HG03565 (cell line): ENCODE data around the gene INTS1.

ENCODE experiments used
- ATAC-seq: cut with Tn5 transposase; IDR thresholded peaks from one replicate; pipeline ENCODE4 v1.9.1; 2021; ENCODE audit warnings: mild to moderate bottlenecking, moderate library complexity; ENCODE audit not compliant: unreplicated experiment

The INTS1 gene

DNA sequence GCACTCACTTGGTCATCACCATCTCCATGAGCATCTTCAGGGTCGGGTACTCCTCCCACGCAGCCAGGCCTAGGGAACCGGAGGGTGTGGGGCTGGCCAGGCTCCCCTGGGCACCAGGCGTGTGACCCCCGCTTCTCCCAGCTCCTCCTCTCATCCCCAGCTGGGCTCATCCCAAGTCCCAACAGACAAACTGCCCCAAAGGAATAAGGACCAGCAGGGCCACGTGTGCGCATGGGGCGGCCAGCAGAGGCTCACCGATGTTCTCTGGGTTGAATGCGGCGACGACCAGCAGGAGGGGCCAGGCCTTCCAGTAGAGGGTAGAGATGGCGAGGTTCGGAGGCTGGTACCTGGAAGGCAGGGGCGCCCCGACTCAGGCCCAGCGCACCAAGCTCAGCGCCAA, 14.9 kb downstream of the INTS1 start:
- ATAC-seq: no peak

DNA sequence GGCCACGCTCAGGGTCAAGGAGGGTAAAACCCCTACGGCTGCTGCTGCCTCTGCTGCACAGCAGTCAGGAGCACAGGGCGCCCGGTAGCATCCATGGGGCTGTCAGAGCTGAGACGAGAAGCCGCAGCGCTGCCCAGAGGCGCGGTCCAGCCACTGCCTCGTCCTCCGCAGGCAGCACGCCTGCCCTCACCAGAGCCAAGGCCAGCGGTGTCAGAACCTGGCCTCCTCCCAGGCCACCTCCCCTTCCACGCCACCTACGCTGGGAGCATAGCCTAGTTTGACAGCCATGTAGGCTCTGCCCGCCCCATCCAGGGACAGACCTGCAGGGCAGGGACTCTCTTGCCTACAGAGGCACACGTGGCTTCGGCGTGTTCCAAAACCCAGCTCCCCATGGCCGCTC, 16.2 kb downstream of the INTS1 start:
- ATAC-seq: no peak

DNA sequence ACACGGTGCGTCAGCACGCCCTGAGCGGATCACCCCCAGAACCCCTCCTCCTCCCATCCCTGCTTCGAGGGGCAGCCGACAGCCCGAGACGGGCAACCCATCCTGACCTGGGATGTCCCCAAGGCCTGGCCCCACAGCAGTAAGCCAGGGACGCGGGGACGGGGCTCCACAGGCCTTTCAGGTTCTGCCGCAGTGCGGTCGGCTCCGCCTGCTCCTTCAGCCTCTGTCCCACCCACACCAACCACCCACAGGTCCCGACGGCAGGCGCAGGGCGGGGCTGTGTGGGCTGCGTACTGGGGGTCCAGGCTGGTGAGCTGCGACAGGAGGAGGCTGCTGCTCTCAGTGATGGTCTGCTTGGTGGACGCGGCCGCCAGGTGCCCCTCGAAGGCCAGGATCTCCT, 16.7 kb downstream of the INTS1 start:
- no peak for ATAC-seq

DNA sequence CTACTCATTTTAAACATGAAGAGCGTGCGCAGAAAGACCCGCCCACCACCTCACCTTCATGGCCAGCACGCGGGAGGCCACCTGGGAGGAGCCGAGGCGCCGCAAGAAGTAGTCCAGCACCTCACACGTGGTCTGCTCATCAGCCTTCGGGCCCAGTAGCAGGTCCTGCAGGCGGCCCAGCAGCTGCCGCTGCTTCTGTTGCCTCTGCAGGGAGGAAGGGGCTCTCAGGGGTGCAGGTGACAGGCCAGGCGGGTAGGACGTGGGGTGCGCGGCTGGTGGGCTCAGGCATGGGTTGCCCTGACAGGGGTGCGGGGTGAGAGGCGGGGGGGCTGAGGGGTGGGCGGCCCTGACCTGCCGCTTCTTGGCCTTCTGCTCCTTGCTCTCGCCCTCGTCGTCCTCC, 17.6 kb downstream of the INTS1 start:
- no peak for ATAC-seq

DNA sequence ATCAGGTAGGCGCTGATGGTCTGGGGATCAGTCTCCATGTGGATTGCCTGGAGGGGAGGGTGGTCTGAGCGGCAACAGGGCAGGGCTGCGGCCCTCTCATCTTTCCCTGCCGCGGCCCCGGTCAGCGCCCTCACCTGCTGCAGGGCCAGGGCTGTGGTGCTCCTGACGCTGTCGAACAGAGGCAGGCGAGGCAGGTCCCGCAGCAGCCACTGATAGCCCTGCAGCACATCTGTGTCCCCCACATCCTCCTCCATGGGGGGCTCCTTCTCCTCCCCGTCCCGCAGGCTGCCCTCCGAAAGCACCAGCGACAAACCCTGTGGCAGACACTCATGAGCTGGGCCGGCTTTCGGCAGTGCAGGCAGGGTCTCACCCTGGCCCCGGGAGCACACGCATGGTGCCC, 19.0 kb downstream of the INTS1 start:
- ATAC-seq: no peak

DNA sequence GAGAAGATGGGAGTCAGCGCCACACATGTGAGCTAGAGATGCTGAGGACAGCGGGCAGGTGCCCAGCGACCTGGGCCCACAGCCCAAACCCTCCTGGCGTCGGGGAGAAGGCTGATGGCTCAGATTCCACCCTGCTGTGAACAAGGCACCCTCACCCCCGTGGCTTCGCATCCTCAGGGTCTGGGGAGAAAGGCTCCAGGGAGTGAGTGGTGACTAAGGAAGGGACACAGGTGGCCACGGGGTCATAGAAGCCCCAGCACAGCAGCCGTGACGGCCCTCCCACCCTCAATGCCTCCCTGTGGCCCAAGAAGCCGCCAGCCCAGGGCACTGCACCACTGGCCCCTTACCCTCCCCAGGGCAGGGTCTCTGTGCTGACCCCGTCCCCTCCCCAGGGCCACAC, 19.6 kb downstream of the INTS1 start:
- ATAC-seq: no peak

DNA sequence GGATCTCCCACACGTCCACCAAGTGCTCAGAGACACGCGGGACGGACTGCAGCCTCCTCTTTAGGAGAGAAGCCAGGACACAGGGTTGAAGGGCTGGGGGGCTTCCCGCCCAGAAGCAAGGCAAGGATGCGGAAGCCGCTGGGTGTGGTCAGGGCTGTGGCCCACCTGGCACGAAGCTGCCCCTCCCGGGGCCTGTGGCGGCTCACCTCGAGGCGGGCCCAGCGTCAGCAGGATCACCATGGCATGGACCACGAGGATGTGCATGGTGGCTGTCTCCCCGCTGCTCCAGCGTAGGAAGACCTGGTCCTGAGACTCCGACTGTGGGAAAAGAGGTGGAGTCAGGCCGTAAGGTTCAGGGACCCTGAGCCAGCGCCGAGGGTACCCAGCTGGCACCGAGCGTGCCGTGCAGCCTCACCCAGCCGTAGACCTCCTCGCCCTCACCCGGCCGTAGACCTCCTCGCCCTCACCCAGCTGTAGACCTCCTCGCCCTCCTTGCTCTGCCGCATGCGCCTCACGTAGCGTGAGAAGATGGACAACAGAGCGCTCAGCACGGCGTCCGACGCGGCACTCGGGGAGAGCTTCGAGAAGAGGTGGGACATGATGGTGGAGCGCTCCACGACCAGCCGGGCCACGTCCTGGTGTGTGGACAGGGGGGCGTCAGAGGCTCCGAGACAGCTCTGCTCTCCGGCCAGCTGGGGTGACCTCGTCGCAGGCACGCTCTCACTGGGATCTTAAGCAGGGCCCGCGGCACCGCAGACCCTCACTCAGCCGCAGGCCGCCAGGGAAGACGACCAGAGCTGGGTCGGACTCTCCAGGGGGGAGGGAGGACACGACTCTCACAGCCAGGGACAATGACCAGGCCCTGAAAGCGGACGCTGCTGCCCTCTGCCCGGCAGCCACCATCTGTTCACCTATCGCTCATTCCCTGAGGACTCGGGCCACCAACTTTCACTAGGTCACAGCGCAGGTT, 20.4 kb downstream of the INTS1 start:
- no peak for ATAC-seq

DNA sequence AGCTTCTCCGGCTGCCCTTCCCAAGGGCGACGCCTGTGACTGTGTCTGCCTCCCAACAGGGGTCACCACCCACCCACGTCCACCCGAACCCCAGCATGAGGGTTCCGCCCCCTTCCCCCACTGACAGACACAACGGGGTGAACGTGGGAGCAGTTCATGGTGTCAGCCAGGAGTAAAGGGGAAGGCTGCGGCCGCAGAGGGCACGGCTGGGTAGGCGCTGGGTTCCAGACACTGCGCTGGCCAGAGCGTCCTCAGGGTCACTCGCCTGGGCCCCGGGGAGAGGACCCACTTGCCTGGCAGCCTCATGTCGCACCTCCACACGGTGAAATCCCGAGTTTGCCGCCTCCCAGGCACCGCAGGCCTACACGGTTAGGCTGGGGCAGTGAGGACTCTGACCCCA, 21.1 kb downstream of the INTS1 start:
- ATAC-seq: no peak

DNA sequence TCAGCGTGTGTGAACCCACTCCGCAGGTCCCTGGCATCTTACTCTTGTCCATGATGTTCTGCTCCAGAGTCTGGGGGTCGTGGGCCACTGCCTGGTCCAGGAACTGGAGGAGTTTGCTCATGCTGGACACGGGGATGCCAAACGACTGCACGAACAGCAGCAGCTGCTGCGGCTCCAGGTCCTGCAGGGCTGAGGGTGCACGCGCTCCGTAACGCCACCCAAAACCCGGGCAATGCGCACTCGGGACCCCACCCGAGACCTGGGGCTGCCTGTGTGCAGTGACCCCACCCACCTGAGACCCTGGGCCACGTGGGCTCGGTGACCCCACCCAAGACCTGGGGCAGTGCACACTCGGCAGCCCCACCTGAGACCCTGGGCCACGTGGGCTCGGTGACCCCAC, 22.9 kb downstream of the INTS1 start:
- no peak for ATAC-seq

DNA sequence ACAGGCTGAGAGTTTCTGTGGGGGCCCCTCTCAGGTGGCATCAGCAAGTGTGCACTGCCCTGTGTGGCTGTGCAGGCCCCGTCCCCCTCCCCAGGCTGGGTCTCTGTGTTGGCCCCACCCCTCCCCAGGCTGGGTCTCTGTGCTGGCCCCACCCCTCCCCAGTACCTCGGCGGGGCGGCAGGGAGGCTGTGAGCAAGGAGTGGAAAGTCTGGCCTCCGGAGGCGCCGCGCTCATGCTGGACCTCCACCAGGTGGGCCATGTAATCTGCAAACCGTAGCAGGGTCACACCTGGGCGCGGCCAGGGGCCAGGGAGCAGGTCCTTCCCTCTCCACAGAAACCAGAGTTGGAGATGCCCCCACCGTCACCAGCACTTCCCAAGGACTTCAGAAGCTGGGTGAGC, 23.5 kb downstream of the INTS1 start:
- no peak for ATAC-seq

DNA sequence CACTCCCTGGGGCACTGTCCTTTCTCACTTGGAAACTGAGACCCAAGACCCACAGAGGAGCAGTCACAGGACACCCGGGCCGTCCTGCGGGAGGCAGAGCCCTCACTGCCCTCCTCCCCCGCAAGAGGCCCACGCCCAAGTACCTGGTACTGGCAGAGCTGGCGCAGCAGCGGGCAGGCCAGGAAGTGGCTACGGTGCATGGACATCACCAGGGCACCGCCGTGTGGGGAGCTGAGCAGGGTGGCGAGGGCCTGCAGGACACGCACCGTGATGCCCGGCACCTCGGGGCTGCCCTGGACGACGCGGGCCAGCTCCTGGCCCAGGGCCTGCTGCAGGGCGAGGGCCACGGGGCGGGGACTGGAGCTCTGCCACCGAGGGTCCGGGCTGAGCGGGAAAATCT, 24.9 kb downstream of the INTS1 start:
- no peak for ATAC-seq

DNA sequence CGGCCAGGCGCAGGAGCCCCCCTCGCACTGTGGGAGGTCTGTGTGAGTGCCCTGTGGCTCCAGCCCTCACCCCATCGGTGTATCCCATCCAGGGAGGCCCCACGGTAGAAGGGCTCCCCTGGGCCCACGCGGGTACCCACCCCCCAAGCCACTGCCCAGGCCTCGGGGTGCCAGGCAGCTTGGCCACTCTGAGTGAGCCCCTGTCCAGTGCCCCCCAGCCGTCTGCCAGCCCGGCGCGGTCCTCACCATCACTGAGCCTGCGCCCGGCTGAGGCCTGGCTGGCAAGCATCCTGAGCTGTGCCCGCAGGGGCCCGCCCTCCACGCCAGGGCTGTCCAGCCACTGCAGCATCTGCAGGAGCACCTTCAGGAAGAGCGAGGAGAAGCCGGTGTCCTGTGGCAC, 25.7 kb downstream of the INTS1 start:
- no peak for ATAC-seq

DNA sequence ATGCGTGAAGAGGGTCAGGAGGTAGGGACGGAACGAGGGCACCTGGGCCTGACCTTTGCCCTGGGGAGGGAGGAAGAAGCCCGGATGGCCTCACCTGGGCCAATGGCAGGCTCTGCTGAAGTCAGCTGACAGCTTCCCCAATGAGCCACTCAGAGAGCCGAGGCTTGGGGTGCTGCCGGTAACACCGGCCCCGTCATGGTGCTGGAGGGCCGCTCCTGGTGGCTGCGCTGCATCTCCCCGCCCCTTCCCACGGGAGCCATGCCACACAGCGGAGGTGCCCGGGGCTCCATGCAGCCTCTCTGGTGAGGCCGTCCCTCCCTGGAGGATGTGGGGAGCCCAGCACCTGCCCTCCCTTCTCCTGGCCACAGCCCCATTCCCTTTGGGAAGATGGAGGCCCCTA, 27.3 kb downstream of the INTS1 start:
- no peak for ATAC-seq

DNA sequence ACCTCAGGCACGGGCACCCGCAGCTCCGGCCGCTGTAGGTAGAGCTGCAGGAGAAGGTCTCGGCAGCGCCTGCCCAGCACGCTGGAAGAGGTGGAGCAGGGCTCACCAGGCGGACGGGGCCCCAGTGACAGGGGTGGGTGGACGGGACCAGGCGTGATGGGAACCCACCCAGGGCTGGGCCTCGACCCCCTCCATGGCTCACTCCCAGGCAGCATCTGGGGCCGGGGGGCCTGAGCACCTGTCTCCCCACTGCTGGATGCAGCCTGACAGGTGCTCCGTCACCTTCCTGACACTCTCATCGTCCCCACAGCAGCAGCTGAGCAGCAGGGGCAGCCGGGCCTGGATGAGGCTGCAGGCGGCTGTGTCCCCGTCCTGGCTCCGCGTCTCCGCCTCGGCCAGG, 28.2 kb downstream of the INTS1 start:
- no peak for ATAC-seq

DNA sequence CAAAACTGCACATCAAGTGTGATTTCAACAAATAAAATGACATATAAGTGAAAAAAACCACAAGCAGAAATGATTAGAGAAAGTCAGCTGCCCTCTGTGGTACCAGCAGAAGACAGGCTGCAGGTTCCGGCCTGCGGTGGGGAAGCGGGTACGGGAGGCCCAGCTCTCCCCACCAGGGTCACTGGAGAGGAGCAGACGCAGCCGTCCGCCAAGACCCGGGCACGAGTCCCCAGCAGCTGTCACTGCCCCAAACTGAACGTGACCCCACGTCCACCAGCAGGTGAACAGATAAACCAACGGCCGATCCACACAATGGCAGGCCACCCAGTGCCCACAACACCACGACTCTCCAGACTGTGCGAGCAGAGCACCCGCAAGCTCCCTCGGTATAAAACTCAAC, 28.8 kb downstream of the INTS1 start:
- no peak for ATAC-seq

DNA sequence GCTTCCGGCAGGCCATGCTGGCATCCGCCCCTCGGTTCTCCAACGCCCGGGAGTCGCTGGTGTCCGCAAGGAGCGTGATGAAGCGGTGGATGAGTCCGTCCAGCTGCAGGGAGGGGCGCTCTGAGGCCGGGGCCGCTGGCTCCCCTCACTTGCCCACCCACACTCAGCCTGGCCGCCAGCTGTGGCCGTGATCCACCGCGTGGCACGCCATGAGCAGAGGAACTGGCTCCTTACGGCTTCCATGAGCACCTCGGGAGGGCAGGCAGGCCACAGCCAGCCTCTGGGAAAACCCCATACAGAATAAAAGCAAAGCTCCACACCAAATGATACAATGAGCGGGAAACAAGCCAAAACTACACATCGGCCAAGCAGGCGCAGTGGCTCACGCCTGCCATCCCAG, 29.5 kb downstream of the INTS1 start:
- ATAC-seq: no peak

DNA sequence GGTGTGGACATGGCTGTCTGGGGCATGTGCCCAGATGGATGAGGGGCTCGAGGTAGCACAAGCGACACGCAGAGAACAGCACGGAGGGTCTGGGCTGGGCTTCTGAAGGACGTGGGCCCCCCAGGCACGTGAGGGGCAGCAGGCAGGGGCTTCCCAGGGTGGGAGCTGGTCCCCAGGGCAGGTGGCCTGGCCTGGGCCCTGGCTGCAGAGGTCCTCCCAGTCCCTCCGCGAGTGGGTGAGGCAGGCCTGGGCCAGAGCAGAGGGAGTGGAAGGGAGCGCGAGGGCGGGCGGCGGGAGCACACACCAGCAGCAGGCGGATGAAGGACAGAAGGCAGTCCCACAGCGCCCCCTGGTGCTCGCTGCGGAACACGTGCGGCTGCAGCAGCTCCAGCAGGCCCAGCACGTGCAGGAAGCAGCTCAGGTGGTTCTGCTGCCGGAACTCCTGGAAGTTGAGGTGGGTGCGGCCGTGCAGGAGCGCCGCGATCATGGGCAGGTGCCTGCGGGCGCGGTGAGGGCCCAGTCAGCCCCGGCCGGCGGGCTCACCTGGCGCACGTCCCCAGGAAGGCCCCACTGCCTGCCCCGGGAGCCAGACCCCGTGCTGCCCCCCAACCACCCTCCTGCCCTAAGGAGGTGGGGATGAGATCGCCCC, 30.2 kb downstream of the INTS1 start:
- no peak for ATAC-seq

DNA sequence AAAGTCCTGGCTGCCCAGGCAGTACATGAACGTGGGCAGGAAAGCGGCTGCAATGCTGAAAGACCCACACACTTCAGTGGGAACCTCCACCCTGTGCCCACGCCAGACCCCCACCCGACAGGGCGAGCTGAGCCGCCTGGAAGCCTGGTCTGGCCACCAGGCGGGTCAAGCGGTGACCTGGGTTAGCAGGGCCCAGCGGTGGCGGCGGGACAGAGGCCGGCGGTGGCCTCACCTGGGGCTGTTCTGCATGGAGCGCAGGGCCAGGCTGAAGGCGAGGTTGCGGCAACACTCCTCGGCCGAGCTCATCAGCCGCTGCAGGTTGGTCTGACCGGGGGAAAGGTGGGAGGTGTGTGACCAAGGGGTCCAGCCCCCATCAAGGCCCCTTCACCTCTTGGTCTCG, 33.3 kb downstream of the INTS1 start:
- ATAC-seq: no peak

DNA sequence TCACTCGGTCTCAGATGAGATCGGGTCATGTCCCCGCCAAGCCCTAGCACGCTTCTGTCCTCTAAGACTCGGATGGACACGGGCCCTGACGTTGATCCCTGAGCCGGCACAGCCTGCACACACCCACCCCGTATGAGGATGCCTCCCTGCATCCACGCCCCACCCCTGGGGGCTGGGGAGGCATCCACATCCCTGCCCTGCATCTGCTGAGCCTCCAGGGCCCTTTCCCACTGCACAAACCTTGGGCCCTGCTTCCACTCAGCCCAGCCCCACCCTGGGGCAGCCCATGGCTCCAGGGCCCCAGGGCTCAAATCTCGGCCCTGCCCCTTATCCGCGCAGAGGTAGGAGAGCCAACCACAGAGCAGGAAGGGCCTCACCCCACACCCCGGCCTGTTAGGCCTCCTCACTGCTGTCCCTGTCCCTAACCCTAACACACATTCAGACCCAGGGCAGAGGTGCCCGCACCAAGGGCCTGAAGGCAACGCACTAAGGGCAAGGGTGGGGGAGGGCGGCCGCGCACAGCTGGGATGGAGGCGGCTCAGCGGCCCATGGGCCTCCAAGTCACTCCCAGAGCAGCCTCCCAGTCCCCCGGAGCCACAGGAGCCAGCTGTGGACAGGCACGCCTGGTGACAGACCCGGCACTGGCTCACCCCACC, 35.4 kb downstream of the INTS1 start:
- ATAC-seq: no peak

DNA sequence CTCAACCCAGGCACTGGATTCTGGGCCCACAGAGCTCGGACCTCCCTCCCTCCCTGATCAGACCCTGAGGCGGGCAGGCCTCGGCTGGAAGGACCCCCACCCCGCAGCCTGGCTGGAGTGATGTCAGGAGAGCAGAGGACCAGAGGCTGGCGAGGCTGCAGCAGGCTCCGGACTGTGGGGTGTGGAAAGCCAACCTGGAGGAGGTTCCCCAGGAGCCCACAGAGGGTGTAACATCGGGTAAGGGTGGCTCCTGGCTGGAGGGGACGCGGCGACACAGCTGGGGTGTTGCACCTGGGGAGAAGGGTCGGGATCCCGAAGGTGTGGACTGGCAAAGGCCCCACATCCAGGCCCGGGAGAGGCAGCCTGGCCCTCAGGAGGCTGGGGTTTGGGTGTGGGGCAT, 36.0 kb downstream of the INTS1 start:
- no peak for ATAC-seq

DNA sequence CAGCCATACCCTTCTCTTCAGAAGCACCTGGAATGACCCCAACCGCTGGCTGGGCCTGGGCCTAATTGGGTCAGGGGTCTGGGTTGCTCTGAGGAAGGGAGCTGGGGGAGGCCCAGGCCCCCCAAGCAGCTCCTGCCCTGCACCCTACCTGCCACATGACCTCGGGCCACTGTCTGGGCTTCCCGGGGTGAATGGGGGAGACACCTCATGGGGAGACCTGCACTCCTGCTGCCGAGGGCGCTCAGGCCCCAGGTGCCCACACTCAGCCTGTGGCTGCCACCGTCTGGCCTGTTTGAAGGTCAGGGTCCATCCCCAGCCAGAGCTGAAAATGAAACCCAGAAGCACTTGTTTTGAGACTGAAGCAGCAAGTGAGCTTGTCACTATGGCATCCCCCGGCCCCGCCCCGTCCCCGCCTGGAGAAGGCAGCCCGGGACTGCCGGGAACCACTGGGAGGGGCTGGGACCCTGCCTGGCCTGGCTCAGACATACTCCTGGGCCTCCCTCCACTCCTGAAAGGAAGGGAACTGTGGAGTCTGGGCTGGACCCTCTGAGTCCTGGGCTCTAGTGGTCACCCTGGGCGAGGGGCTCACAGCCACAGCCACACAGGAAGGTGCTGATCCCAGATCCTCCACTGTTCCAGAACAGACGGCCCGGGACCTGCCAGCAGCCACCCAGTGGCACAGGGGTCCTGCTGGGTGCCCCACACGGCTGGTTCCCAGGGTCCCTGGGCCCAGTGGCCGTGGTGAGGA, 37.5 kb downstream of the INTS1 start:
- ATAC-seq: no peak
